Measurements from ENCODE around the gene RAP1A. TPM values are rescaled to one million over a fixed set of nuclear protein-coding genes. Genes with fewer than 3 reads are reported as not detected.
A peak's percentile ranks its signal among the peaks of the same experiment; 100 is the strongest.

Gene RAP1A
- total RNA-seq, 1 experiment from 2014 or later, result 55.3 TPM

- Histone ChIP-seq H3K4me3 (ENCODE audit: low read length) (no peak overlapping the region), H3K27me3 (ENCODE audit: low read length) (no peaks in the 10 kb centered on the region), H2AFZ (ENCODE audit: low read length) (no peak overlapping the region), H3K36me3 (ENCODE audit: insufficient read depth, low read length) (no peaks in the 10 kb centered on the region), H3K79me2 (ENCODE audit: low read length) (no peaks in the 10 kb centered on the region), H3K4me2 (ENCODE audit: low read depth, low read length, poor library complexity, severe bottlenecking) (peak overlapping the region; percentile 50), H3K9ac (ENCODE audit: low read length) (no peak overlapping the region), H3K9me3 (ENCODE audit: low read length) (no peaks in the 10 kb centered on the region), H3K27ac (ENCODE audit: low read length) (no peak overlapping the region), H4K20me1 (ENCODE audit: insufficient read depth, low read depth, low read length) (peaks cover 10% of the 10 kb centered on the region; the same call in 1 of the 2 replicates), H3K4me1 (ENCODE audit: low read length) (peaks cover 13% of the 10 kb centered on the region), H3K9me2 (replicated peaks; ENCODE audit: insufficient read depth, low read length) (no peaks in the 10 kb centered on the region)
- peak; percentile 83 for DNase-seq
These were observed 103.7 kb downstream of the RAP1A start for GRCh38 chr1:111723091-111723806.

GRCh38 chr1:111723871-111724270 is 104.3 kb downstream of the RAP1A start:
- peaks cover 13% of the 10 kb centered on the region for H3K4me1 ChIP-seq (ENCODE audit: low read length)
- no peaks in the 10 kb centered on the region for H3K9me3 ChIP-seq (ENCODE audit: low read length)
- no peak for DNase-seq
- no peaks in the 10 kb centered on the region for H3K9me2 ChIP-seq (replicated peaks; ENCODE audit: insufficient read depth, low read length)
- peak overlapping the region; percentile 50 for H3K4me2 ChIP-seq (ENCODE audit: low read depth, low read length, poor library complexity, severe bottlenecking)
- H3K9ac ChIP-seq (ENCODE audit: low read length), result no peak overlapping the region
- peaks cover 10% of the 10 kb centered on the region; the same call in 1 of the 2 replicates for H4K20me1 ChIP-seq (ENCODE audit: insufficient read depth, low read depth, low read length)
- no peak overlapping the region for H3K27ac ChIP-seq (ENCODE audit: low read length)
- H2AFZ ChIP-seq (ENCODE audit: low read length), result no peak overlapping the region
- no peaks in the 10 kb centered on the region for H3K36me3 ChIP-seq (ENCODE audit: insufficient read depth, low read length)
- no peaks in the 10 kb centered on the region for H3K79me2 ChIP-seq (ENCODE audit: low read length)
- H3K27me3 ChIP-seq (ENCODE audit: low read length), result no peaks in the 10 kb centered on the region
- H3K4me3 ChIP-seq (ENCODE audit: low read length), result no peak overlapping the region

- DNase-seq, result no peak
- H3K9me3 ChIP-seq (ENCODE audit: low read length), result no peaks in the 10 kb centered on the region
- H3K4me2 ChIP-seq (ENCODE audit: low read depth, low read length, poor library complexity, severe bottlenecking), result no peak overlapping the region
- H3K4me3 ChIP-seq (ENCODE audit: low read length), result no peak overlapping the region
- no peaks in the 10 kb centered on the region for H3K27me3 ChIP-seq (ENCODE audit: low read length)
- H3K79me2 ChIP-seq (ENCODE audit: low read length), result no peaks in the 10 kb centered on the region
- H3K4me1 ChIP-seq (ENCODE audit: low read length), result peaks cover 13% of the 10 kb centered on the region
- H3K27ac ChIP-seq (ENCODE audit: low read length), result no peak overlapping the region
- no peak overlapping the region for H3K9ac ChIP-seq (ENCODE audit: low read length)
- H3K9me2 ChIP-seq (replicated peaks; ENCODE audit: insufficient read depth, low read length), result no peaks in the 10 kb centered on the region
- H3K36me3 ChIP-seq (ENCODE audit: insufficient read depth, low read length), result no peaks in the 10 kb centered on the region
- peaks cover 10% of the 10 kb centered on the region; the same call in 1 of the 2 replicates for H4K20me1 ChIP-seq (ENCODE audit: insufficient read depth, low read depth, low read length)
- H2AFZ ChIP-seq (ENCODE audit: low read length), result no peak overlapping the region
These were observed 105.6 kb downstream of the RAP1A start for GRCh38 chr1:111725192-111725591.

DNA sequence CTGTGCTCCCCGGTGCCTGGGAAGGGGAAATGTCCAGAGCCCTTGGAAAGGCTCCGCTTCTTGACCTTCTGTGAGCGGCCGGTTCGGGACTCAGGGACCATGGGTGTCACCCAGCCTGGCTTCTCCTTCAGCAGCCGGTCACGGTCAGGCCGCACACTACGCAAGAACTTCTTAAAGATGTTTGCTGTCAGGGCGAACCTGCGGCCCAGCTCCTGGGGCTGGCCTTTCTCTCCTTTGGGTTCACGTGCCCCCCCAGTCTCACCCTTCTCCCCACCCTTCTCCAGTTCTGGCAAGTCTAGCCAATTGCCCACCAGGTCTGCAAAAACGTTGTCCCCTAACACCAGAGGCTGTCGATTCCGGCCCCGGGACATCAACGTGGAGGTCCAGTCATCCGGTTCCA is 107.5 kb downstream of the RAP1A start:
- H3K4me1 ChIP-seq (ENCODE audit: low read length), result peaks cover 13% of the 10 kb centered on the region

GRCh38 chr1:111729271-111729921 is 109.8 kb downstream of the RAP1A start:
- H3K4me3 ChIP-seq (ENCODE audit: low read length), result no peak overlapping the region
- H3K27me3 ChIP-seq (ENCODE audit: low read length), result no peaks in the 10 kb centered on the region
- no peaks in the 10 kb centered on the region for H3K79me2 ChIP-seq (ENCODE audit: low read length)
- H3K9ac ChIP-seq (ENCODE audit: low read length), result no peak overlapping the region
- H3K9me2 ChIP-seq (replicated peaks; ENCODE audit: insufficient read depth, low read length), result no peaks in the 10 kb centered on the region
- H3K27ac ChIP-seq (ENCODE audit: low read length), result no peak overlapping the region
- 0 out of 2 replicates have a peak, but pooled peaks cover 2% of the 10 kb centered on the region for H4K20me1 ChIP-seq (ENCODE audit: insufficient read depth, low read depth, low read length)
- DNase-seq, result no peak
- H3K4me2 ChIP-seq (ENCODE audit: low read depth, low read length, poor library complexity, severe bottlenecking), result no peak overlapping the region
- no peaks in the 10 kb centered on the region for H3K4me1 ChIP-seq (ENCODE audit: low read length)
- H3K36me3 ChIP-seq (ENCODE audit: insufficient read depth, low read length), result no peaks in the 10 kb centered on the region
- H3K9me3 ChIP-seq (ENCODE audit: low read length), result no peaks in the 10 kb centered on the region
- no peak overlapping the region for H2AFZ ChIP-seq (ENCODE audit: low read length)

More for the DNA sequence above, 107.5 kb downstream of the RAP1A start:
- Histone ChIP-seq H3K9me3 (ENCODE audit: low read length) (no peaks in the 10 kb centered on the region), H3K4me3 (ENCODE audit: low read length) (no peak overlapping the region), H2AFZ (ENCODE audit: low read length) (no peak overlapping the region), H3K36me3 (ENCODE audit: insufficient read depth, low read length) (no peaks in the 10 kb centered on the region), H4K20me1 (ENCODE audit: insufficient read depth, low read depth, low read length) (peaks cover 10% of the 10 kb centered on the region; the same call in 1 of the 2 replicates), H3K9me2 (replicated peaks; ENCODE audit: insufficient read depth, low read length) (no peaks in the 10 kb centered on the region), H3K79me2 (ENCODE audit: low read length) (no peaks in the 10 kb centered on the region), H3K4me2 (ENCODE audit: low read depth, low read length, poor library complexity, severe bottlenecking) (no peak overlapping the region), H3K27me3 (ENCODE audit: low read length) (no peaks in the 10 kb centered on the region), H3K27ac (ENCODE audit: low read length) (no peak overlapping the region), H3K9ac (ENCODE audit: low read length) (no peak overlapping the region)
- DNase-seq, result no peak

- no peak overlapping the region for H3K4me3 ChIP-seq (ENCODE audit: low read length)
- no peaks in the 10 kb centered on the region for H3K27me3 ChIP-seq (ENCODE audit: low read length)
- no peaks in the 10 kb centered on the region for H3K36me3 ChIP-seq (ENCODE audit: insufficient read depth, low read length)
- no peaks in the 10 kb centered on the region for H3K79me2 ChIP-seq (ENCODE audit: low read length)
- H3K4me2 ChIP-seq (ENCODE audit: low read depth, low read length, poor library complexity, severe bottlenecking), result no peak overlapping the region
- no peak overlapping the region for H3K9ac ChIP-seq (ENCODE audit: low read length)
- no peaks in the 10 kb centered on the region for H3K4me1 ChIP-seq (ENCODE audit: low read length)
- H3K9me2 ChIP-seq (replicated peaks; ENCODE audit: insufficient read depth, low read length), result no peaks in the 10 kb centered on the region
- no peaks in the 10 kb centered on the region for H4K20me1 ChIP-seq (ENCODE audit: insufficient read depth, low read depth, low read length)
- DNase-seq, result no peak
- no peak overlapping the region for H2AFZ ChIP-seq (ENCODE audit: low read length)
- no peaks in the 10 kb centered on the region for H3K9me3 ChIP-seq (ENCODE audit: low read length)
- H3K27ac ChIP-seq (ENCODE audit: low read length), result no peak overlapping the region
These were observed 110.5 kb downstream of the RAP1A start for GRCh38 chr1:111729946-111730681.

DNA sequence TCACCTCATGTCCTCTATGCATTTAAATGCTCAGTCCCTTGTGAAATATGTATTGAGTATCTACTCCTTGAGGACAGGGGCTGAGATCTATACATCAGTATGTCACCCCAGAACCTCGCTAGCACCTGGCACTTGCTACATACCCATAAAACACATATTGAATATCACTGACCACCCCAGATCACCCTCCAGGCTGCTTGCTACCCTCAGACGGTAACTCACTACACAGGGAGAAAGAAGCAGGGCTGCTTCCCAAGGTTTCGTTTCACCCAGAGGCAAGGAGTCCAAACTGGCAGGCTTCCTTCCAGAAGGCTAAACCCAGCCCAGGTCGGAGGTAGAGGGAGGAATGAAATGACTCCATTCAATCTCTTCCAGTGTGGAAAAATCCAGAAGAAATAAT is 111.1 kb downstream of the RAP1A start:
- H3K4me2 ChIP-seq (ENCODE audit: low read depth, low read length, poor library complexity, severe bottlenecking), result no peak overlapping the region
- no peak overlapping the region for H2AFZ ChIP-seq (ENCODE audit: low read length)
- H3K4me3 ChIP-seq (ENCODE audit: low read length), result no peak overlapping the region
- no peaks in the 10 kb centered on the region for H3K36me3 ChIP-seq (ENCODE audit: insufficient read depth, low read length)
- H3K4me1 ChIP-seq (ENCODE audit: low read length), result no peaks in the 10 kb centered on the region
- H3K27me3 ChIP-seq (ENCODE audit: low read length), result no peaks in the 10 kb centered on the region
- no peak overlapping the region for H3K27ac ChIP-seq (ENCODE audit: low read length)
- DNase-seq, result no peak
- no peak overlapping the region for H3K9ac ChIP-seq (ENCODE audit: low read length)
- H3K79me2 ChIP-seq (ENCODE audit: low read length), result no peaks in the 10 kb centered on the region
- H3K9me2 ChIP-seq (replicated peaks; ENCODE audit: insufficient read depth, low read length), result no peaks in the 10 kb centered on the region
- H3K9me3 ChIP-seq (ENCODE audit: low read length), result no peaks in the 10 kb centered on the region
- H4K20me1 ChIP-seq (ENCODE audit: insufficient read depth, low read depth, low read length), result no peaks in the 10 kb centered on the region; the same call in 1 of the 2 replicates

DNA sequence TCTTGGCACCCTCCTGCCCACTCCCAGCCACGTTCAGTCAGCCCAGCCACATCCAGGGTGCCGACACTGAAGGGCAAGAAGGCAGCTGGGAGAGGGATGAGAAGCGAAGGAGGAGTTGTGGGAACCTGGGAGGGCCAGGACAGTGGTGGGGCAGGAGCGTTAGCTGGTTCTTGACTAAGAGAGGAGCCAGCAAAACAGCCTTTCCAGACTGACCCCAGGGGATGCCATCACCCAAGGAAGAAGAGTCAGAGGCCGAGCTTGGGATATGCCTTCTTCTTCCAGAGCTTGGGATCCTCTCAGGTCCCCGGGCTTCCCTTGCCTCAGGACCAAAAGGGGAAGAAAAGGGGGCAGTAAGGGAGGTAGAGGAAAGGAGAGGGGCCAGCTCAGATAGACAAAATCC is 112.4 kb downstream of the RAP1A start:
- no peak overlapping the region for H2AFZ ChIP-seq (ENCODE audit: low read length)
- no peak overlapping the region for H3K4me2 ChIP-seq (ENCODE audit: low read depth, low read length, poor library complexity, severe bottlenecking)
- H3K4me1 ChIP-seq (ENCODE audit: low read length), result peaks cover 5% of the 10 kb centered on the region
- no peak for DNase-seq
- H3K79me2 ChIP-seq (ENCODE audit: low read length), result no peaks in the 10 kb centered on the region
- H3K9me3 ChIP-seq (ENCODE audit: low read length), result no peaks in the 10 kb centered on the region
- H3K27me3 ChIP-seq (ENCODE audit: low read length), result no peaks in the 10 kb centered on the region
- H4K20me1 ChIP-seq (ENCODE audit: insufficient read depth, low read depth, low read length), result peaks cover 7% of the 10 kb centered on the region; the same call in 1 of the 2 replicates
- no peaks in the 10 kb centered on the region for H3K9me2 ChIP-seq (replicated peaks; ENCODE audit: insufficient read depth, low read length)
- no peak overlapping the region for H3K4me3 ChIP-seq (ENCODE audit: low read length)
- no peak overlapping the region for H3K9ac ChIP-seq (ENCODE audit: low read length)
- H3K36me3 ChIP-seq (ENCODE audit: insufficient read depth, low read length), result no peaks in the 10 kb centered on the region
- H3K27ac ChIP-seq (ENCODE audit: low read length), result no peak overlapping the region

All from Karpas-422 (cell line).